Measurements from ENCODE around the gene DNAL1.

GRCh38 chr14:73662487-73662943 lies 17.7 kb downstream of the DNAL1 start:
- peak; percentile 52 for TF ChIP-seq CTCF (IDR thresholded peaks at IDR 0.05)
- peak; percentile 47 to 49 for TF ChIP-seq RAD21 (conservative IDR thresholded peaks at IDR 0.05 in 1 of 2, IDR thresholded peaks at IDR 0.05 in 1 of 2)
- peak; percentile 37; the same call in 1 of the 3 replicates for TF ChIP-seq SMC3 (IDR thresholded peaks at IDR 0.05)
- no peak for TF ChIP-seq EP300 (IDR thresholded peaks at IDR 0.05)

Data from A549 (cell line).